HG02938 (cell line): ENCODE data around the gene BYSL.

Source experiments
- ATAC-seq: cut with Tn5 transposase; IDR thresholded peaks from one replicate; pipeline ENCODE4 v1.9.1; 2021; ENCODE audit warnings: mild to moderate bottlenecking, moderate library complexity; ENCODE audit not compliant: unreplicated experiment

The BYSL gene

DNA sequence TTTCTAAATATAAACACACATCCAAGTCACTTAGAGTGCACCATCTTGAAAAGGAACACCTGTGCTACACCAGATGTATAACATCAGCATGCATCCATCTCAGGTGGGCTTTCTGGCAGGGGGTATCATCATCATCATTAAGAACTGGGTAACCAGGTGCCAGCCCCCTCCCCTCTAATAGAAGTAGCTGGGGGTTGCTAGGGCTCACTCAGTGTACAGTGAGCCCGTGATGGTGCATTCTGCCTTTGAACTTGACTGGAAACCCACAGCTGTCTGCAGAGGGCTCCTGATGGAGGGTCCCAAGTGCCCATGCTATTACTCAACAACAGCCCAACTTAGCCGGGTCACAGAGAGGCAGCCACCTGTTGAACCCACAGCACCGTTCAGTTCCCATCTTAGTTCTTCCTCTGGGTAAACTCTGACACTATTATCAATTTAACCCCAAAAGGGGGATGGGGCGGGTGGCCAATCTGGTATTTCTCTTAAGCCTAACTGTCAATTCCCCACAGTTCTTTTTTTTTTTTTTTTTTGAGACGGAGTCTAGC lies 53.1 kb downstream of the BYSL start:
- no peak for ATAC-seq

GRCh38 chr6:41975276-41975675 lies 54.0 kb downstream of the BYSL start:
- ATAC-seq, result no peak

DNA sequence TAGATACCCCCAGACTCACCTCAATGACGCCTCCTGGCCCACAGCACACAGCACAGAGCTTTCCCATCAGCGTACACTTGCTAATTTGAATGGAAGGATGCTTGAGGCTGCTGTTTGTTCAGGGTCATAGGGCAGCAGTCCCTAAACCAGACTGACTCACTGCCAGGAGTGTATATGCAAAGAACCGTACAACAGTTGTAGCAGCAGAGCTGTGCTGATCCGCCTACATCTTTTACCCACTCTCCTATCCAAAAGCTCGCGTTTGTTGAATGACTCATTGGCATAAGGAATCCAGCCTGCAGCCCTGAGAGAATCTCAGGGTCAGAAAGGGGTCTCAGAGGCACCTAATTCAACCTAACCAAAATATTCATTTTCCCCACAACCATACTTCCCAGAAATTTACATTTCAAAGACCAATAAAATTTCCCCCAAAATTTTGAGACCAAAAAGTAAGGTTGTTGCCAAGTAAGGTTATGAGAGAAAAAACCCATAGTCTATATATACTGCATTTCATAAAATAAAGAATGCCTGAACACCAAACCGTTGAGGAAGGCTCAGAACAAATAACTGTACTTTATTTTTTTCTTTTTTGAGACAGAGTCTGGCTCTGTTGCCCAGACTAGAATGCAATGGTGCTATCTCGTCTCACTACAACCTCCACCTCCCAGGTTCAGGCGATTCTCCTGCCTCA lies 55.6 kb downstream of the BYSL start:
- no peak for ATAC-seq
